ENCODE measurements around the gene MOGAT2.
A peak's percentile ranks its signal among the peaks of the same experiment; 100 is the strongest.
"Not testable (repeated sequence)": the region's sequence is repeated elsewhere in the genome, so short reads cannot be mapped to it uniquely, and the experiment has no call there.

The MOGAT2 gene

GRCh38 chr11:75718419-75719339 is 1.0 kb downstream of the MOGAT2 start:
- DNase-seq: no peak

- no peak for DNase-seq
These were observed 2.0 kb downstream of the MOGAT2 start for GRCh38 chr11:75719340-75720239.

GRCh38 chr11:75720639-75721038 is 3.0 kb downstream of the MOGAT2 start:
- DNase-seq: no peak

GRCh38 chr11:75721852-75722668 is 4.4 kb downstream of the MOGAT2 start:
- no peak for DNase-seq

GRCh38 chr11:75722669-75723042 is 5.0 kb downstream of the MOGAT2 start:
- no peak for DNase-seq

GRCh38 chr11:75725547-75726320 is 8.1 kb downstream of the MOGAT2 start:
- DNase-seq: no peak

- DNase-seq: no peak
These were observed 11.4 kb downstream of the MOGAT2 start for GRCh38 chr11:75728992-75729391.

GRCh38 chr11:75731095-75731494 is 13.5 kb downstream of the MOGAT2 start:
- DNase-seq: no peak

- DNase-seq: no peak
These were observed 15.4 kb downstream of the MOGAT2 start for GRCh38 chr11:75733071-75733430.

GRCh38 chr11:75733431-75734107 is 15.9 kb downstream of the MOGAT2 start:
- DNase-seq: peak in 11 of 56 donors; percentile 9 to 52 (median 17)

- DNase-seq: no peak
These were observed 17.0 kb downstream of the MOGAT2 start for GRCh38 chr11:75734491-75735180.

GRCh38 chr11:75735181-75735845 is 17.7 kb downstream of the MOGAT2 start:
- no peak for DNase-seq

GRCh38 chr11:75737314-75737713 is 19.7 kb downstream of the MOGAT2 start:
- no peak for DNase-seq

- no peak for DNase-seq
These were observed 23.0 kb downstream of the MOGAT2 start for GRCh38 chr11:75740681-75741080.

- not testable (repeated sequence) for DNase-seq
These were observed 25.5 kb downstream of the MOGAT2 start for GRCh38 chr11:75743159-75743558.

GRCh38 chr11:75743711-75744563 is 26.3 kb downstream of the MOGAT2 start:
- DNase-seq: no peak

- DNase-seq: no peak
These were observed 28.2 kb downstream of the MOGAT2 start for GRCh38 chr11:75745807-75746206.

Data from nucleus accumbens (tissue), 56 donors.